GM21515 (cell line): Measurements from ENCODE around the gene EDARADD.
"Not testable (repeated sequence)": the region's sequence is repeated elsewhere in the genome, so short reads cannot be mapped to it uniquely, and the experiment has no call there.

Experiments
- ATAC-seq: cut with Tn5 transposase; IDR thresholded peaks from one replicate; pipeline ENCODE4 v1.9.1; 2021; ENCODE audit not compliant: unreplicated experiment

Gene EDARADD

DNA sequence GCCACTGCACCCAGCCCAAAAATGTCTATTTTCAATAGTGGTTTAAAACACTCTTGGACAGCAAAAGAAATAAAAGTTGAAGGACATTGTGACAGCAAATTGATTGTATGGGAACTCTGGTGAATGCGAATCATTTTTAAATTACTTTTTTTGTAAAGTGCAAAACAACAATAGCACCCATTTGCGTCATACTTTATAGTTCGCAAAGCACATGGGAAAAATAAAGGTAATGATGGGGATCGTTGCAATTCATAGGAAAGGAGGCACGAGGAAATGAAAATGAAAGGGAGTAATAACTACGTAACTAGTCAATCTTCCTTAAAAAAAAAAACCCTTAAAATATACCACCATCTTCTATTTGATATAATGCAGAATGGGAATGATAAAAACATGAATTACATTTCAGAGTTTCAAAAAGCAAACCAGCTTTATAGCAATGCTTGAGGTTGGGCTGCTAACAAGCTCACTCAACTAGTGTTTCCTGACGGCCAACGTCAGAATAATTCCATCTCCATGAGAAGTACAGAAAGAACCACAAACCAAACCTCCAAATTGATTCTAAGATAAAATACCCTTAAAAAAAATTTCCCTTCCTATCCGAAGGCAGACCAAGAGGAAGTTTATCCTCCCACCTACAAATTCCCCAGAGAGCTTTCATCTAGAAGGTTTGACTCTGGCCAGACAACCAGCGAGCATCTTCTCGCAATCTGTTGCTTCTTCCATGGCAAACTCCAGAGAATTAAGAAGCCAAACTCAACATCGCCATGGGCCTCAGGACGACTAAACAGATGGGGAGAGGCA lies at the start of gene EDARADD:
Gene EDARADD, plus strand, starts transcription at position 606 of the 801 bp plus-strand sequence. Its CDS starts 159 bp downstream, at position 765.
- ATAC-seq: no peak

DNA sequence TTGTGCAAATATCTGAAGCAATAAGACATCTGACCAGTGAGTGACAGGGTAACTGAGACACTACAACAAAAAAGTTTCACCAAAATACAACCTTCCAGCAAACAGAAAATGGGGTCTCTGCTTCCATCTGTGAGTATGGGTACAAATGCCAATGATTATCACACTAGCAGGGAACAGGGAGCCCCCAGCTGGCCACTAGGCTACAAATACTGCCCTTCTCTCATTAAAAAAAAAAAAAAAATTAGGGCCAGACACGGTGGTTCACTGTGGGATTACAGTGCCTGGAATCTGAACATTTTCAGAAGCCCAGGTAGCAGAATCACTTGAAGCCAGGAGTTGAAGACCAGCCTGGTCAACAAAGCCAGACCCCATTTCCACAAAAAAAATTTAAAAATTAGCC lies 48.4 kb upstream of the EDARADD start:
- no peak for ATAC-seq

DNA sequence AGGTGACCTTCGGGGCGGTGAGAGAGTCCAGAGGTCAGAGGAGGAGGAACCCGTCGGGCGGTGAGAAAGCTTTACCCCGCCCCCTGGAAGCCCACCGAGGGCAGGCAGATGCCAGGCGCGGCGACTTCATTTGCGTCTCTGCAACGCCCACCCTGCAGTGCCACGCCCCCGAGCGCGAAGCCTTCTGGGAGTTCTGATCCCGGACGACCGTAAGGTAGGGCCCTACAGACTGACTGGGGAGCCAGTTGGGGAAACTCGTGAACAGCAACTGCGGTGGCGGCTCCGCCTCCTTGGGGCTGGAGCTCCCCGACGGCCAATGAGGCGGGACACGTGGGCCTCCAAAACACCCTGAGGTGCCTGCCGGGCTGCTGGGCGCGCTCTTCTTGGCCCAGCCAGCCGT lies 46.0 kb upstream of the EDARADD start:
- no peak for ATAC-seq

DNA sequence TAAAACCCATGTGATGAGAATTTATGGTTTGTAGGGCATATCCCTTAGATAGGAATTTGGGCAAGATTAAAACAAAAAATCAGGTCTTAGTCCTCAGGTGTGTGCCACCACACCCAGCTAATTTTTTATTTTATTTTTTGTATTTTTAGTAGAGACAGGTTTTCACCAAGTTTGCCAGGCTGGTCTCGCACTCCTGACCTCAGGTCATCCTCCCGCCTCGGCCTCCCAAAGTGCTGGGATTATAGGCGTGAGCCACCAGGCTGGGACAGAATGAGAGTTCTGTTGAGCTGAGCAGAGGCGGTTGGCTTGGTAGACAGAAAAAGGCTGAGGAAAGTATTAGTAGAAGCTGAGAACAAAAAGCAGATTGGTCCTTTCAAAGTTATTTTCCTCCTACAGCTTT lies 43.8 kb upstream of the EDARADD start:
- ATAC-seq: no peak

DNA sequence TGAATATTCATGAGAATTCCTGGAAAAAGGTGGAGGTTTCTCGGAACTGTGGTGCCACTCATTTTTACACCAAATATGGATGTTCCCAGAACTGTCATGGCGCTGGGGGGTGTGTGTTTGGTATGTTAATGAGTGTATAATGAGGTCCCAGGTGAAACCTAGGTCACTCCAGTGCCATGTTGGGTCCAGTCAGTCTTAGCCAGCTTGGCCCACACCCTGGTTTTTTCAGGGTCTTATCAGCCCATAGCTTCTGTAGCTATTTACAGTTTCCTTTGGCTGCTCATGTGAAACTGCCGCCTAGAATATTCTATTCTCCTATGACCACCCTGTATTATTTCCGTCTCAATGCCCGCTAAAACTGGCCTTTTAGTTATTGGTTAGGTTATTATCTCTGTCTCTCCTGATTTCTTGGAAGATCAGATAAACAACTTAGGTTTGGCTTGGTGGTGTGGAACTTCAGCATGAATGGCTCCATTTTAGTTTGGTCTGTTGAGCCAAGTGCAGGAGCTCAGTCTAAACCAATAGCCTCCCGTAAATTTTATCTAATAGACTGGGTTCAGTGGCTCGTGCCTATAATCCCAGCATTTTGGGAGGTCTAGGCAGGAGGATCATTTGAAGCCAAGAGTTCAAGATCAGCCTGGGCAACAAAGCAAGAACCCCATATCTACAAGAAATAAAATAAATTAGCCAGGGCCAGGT lies 42.1 kb upstream of the EDARADD start:
- ATAC-seq: no peak

DNA sequence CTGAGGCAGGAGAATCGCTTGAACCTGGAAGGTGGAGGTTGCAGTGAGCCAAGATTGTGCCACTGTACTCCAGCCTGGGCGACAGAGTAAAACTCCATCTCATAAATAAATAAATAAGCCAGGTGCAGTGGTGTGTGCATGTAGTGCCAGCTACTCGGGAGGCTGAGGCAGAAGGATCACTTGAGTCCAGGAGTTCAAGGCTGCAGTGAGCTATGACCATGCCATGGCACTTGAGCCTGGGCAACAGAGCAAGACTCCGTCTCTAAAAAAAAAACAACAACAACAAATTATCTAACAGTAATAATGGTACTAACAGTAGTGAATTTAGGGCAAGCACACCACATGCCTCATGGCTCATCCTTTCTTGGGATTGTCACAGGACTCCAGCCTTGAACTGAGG lies 41.3 kb upstream of the EDARADD start:
- not testable (repeated sequence) for ATAC-seq

DNA sequence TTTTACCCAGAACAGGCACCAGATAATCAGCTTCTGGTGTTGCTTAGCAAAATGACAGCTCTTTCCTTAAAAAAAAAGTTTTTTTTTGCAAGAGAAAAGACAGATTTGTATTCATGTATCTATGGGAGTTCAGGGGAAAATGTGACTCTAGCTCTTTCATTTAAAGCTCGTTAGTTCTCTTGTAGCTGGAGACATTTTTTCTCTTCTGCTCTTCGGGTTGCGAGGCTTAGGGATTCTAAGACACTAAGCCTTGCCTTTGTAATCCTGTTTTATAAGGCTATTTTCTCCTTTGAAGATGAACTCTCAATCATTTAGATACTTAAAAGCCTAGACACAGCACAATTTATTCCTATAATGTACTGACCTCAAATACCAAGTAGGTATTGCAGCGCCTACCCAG lies 40.3 kb upstream of the EDARADD start:
- no peak for ATAC-seq

DNA sequence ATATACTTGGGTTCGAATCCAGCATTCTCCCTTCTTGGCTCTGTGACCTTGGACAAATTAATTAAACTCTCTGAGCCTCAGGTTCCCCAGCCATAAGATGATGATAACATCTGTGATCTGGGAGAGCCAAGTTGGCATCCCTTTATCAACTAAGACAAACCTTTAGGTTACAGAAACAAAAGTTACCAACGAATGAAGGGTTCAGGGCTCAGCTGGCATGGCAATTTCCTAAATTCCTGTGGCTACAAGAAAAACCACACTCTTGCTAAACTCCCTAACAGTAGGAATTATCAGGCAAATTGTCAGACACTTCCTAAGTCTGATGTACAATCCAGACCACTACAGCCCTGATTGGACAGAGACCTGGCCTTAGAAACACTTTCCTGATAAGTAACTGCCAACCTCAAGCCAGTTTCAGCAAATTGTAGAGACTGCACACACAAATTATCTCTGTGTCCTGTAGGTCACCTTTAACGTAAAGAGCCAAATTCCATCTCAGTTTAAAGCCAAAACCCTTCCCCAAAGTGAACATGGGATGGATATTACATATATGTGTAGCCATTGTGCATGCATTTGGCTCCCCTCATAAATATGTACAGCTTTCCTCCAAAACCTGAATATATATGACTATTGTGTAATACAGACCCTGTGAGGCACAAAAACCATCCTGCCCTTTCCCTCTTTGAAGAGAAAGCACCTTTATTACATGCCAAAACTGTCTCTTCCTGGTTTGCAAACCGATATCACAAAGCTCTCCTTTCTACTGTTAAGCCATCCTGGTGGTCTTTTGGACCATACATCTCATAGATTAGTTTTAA lies 39.5 kb upstream of the EDARADD start:
- no peak for ATAC-seq

DNA sequence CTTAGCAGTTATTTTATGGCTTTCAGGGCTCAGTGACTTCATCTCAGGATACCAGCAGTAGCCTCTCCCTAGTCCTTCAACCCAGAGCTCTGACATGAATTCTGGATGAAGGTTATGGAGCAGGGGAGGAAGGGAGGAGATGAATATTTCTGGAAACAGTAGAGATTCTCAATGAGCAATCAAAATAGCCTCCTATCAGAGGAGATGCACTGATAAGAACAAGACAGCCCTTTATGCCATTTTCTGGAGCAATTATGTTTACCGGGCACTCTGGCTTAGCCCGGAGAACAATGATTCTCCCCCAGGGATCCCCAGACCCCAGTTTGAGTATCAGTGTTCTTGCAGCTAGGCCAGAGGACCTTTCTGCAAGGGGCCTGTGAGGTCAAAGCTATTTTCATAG lies 37.9 kb upstream of the EDARADD start:
- no peak for ATAC-seq

DNA sequence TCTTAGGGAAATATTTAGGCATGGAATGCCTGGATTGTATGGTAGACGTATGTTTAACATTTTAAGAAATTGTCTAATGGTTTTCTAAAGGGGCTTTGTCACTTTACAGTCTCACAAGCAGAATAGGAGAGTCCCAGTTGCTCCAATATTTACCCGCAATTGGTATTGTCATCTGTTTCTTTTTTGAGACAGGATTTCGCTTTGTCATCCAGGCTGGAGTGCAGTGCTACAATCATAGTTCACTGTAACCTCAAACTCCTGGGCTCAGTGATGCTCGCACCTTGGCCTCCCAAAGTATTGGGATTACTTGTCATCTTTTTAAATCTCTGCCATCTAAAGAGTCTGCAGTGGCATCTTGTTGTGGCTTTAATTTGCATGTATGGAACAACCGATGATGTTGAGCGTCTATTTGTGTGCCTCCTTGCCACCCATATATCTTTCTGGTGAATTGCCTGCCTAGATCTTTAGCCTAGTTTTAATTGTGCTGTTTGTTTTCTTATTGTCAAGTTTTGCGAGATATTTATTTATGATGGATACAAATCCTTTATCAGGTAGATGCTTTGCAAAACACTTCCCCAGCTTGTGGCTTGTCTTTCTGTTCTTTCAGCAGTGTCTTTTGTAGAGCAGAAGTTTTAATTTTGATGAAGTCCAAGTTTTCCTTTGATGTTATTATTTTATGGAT lies 32.0 kb upstream of the EDARADD start:
- no peak for ATAC-seq

DNA sequence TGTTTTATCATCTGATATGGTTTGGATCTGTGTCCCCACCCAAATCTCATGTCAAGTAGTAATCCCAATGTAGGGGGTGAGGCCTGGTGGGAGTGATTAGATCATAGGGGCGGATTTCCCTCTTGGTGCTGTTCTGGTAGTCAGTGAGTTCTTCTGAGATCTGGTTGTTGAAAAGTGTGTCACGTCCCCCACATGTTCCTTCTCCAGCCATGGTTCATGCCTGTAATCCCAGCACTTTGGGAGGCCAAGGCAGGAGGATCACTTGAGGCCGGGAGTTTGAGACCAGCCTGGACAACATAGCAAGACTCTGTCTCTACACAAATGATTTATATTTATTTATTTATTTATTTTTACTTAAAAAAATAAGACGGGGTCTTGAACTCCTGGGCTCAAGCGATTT lies 30.8 kb upstream of the EDARADD start:
- no peak for ATAC-seq

DNA sequence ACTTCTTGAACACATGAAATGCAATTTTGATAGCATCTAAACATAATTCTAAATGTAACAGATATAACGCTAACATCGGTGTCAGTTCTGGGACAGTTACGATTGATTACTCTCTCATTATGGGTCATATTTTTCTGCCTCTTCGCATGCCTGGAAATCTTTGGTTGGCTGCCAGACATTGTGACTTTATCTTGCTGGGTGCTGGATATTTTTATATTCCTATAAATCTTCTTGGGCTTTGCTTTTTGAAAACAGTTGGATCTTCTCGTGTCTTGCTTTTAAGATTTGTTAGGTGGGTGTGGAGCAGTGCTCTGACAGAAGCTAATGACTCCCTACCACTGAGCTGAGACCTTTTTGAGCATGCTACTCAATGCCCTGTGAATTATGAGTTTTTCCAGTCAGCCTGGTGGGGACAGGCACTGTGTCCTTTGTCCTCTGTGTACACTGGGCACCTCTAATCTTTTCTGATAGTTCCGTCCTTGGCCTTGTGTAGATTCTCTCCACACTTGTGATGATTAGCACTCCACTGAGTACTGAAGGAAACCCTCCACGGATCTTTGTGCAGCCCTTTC lies 28.0 kb upstream of the EDARADD start:
- no peak for ATAC-seq

DNA sequence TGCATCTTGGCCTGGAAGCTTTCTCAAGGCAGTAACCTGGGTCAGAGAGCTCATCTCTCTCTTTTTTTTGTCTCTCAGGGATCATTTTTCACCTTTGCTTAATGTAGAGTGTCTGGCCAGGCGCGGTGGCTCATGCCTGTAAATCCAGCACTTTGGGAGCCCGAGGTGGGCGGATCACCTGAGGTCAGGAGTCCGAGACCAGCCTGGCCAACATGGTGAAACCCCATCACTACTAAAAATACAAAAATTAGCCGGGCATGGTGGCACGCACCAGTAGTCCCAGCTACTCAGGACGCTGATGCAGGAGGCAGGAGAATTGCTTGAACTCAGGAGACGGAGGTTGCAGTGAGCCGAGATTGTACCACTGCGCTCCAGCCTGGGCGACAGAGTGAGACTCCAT lies 27.4 kb upstream of the EDARADD start:
- not testable (repeated sequence) for ATAC-seq

DNA sequence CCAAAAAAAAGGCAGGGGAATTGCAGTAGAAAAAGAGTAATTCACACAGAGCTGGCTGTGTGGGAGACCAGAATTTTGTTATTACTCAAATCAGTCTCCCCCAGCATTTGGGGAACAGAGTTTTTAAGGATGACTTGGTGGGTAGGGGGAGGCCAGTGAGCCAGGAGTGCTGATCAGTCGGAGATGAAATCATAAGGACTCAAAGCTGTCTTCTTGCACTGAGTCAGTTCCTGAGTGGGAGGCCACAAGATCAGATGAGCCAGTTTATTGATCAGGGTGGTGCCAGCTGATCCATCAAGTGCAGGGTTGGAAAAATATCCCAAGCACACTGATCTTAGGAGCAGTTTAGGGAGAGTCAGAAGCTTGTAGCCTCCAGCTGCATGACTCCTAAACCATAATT lies 23.7 kb upstream of the EDARADD start:
- no peak for ATAC-seq

DNA sequence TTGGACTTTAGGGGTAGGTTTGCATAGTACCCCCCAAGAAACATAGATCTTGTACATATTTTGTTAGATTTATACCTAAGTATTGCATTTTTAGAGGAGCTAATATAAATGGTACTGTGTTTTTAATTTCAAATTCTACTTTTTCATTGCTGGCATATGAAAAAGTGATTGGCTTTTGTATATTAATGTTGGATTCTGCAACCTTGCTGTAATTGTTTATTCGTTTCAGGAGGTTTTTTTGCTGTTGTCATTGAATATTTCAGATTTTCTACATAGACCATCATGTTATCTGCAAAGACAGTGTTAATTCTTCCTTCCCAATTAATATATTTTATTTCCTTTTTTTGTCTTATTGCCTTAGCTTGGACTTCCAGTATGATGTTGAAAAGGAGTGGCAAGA lies 23.0 kb upstream of the EDARADD start:
- no peak for ATAC-seq

DNA sequence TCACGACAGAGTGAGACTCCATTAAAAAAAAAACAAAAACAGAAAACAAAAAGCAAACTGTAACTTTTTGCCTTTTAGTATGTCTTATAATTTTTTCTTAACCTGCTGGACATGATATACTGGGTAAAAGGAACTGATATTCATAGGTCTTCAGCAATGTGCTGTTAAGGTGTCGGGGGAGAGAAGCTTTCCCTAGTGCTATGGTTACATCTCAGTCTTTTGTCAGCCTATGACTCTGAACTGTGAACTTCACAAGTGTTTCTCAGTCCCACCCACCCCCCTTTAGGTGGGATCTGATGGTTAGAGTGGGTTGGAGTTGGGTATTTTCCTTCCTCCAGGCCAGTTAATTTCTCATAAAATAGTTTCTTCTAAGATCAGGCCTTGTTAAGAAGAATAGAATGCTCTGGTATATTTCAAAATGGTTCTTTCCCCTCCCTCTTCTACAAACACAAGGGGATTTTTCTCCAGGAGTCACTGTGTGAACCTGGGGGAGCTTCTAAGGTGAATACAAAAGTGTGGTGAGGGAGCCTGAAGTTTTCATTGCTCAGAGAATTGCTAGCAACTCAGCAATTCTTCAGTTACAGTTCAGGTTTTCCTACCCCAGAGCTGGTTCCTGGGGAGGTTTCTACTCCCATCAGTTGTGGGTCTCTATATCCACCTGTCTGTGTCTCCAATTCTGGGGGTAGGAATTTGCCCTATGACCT lies 16.1 kb upstream of the EDARADD start:
- ATAC-seq: no peak

DNA sequence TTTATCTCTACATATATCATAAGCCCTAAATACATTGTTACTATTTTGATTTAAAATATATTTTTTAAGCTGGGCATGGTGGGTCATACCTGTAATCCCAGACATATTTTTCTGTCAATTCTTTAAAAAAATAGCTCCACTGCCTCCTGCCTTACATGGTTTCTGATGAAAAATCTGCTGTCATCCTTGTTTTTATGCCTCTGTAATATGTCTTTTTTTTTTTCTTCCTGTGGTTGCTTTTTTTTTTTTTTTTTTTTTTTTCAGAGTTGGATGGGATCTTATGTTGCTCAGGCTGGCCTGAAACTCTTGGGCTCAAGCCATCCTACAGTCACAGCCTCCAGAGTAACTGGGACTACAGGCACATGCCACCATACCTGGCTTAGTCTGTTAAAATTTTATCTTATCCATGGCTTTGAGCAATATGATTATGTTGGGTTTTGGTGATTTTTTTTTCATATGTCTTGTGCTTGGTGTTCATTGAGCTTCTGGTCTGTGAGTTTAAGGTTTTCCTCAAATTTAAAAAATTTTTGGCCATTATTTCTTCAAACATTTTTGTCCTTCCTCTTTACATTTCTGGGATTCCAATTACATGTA lies 12.4 kb upstream of the EDARADD start:
- no peak for ATAC-seq

DNA sequence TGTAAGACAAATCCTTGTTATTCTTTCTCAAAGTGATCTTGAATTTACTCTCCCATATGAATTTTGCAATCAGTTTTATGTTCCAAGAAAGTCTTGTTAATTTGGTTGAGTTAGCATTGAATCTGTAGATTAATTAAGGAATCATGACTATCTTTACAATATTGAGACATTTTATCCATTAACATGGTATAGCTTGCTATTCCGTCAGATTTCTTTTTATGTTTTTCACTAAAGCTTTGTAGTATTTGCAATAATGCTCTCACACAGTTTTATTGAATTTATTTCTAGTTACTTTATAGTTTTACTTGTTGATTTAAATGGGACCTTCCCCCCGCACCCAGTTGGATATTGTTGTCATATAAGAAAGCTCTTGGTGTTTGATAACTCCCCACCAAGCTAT lies 5.8 kb upstream of the EDARADD start:
- ATAC-seq: no peak

DNA sequence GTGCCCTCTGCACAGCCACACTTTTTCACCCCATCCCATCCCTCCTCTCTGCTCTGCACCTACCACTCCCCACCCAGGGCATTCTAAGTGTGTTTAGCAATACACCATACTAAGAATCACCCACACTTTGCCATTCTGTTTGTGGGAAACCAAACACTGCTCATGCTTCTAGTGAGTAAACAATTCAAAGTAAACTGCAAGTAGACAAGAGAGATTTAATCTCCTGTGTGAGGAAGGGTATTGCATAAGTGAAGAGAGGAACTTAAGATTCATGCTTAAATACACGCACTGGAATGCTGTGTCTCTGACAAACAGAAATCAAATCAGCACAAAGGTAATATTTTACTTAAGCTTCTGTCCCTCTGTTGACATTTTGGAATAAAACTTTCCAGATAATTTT lies 4.8 kb upstream of the EDARADD start:
- ATAC-seq: no peak

DNA sequence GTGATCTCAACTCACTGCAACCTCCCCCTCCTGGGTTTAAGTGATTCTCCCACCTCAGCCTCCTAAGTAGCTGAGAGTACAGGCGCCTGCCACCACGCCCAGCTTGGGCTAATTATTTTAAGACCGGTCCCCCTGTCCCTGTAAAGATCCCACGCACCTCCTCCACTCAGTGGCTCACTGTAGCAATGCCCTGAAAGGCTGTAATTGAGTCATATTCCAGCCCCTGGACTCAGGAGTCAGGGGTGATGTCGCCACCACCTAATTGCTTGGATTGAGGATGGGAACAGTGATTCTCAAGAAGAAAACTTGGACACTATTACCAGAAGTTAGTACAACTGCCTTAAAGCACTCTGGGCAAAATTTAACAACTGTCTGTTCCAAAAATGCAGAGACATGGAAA lies 3.1 kb upstream of the EDARADD start:
- ATAC-seq: no peak
